HUES48 (cell line): ENCODE measurements around the gene STK24.
A peak's percentile ranks its signal among the peaks of the same experiment; 100 is the strongest.
"Not testable (repeated sequence)": the region's sequence is repeated elsewhere in the genome, so short reads cannot be mapped to it uniquely, and the experiment has no call there.

ENCODE experiments used
- H3K27ac ChIP-seq: one replicate; pipeline ENCODE4 v1.7.0; 2013; ENCODE audit warnings: low read depth, low read length, inconsistent platforms
- H3K27me3 ChIP-seq: 2 replicates; pipeline ENCODE4 v1.6.1; 2013; ENCODE audit warnings: mild to moderate bottlenecking, low read length; ENCODE audit not compliant: control insufficient read depth, insufficient read depth
- H3K36me3 ChIP-seq: 2 replicates; pipeline ENCODE4 v1.6.1; 2013; ENCODE audit warnings: low read length; ENCODE audit not compliant: control insufficient read depth, insufficient read depth
- H3K4me1 ChIP-seq: 2 replicates; pipeline ENCODE4 v1.6.1; 2013; ENCODE audit warnings: mild to moderate bottlenecking, low read length; ENCODE audit not compliant: control insufficient read depth, insufficient read depth
- H3K4me3 ChIP-seq: 2 replicates; pipeline ENCODE4 v1.5.1; 2013; ENCODE audit warnings: mild to moderate bottlenecking, low read depth, low read length
- H3K9ac ChIP-seq: 2 replicates; pipeline ENCODE4 v1.6.1; 2013; ENCODE audit warnings: mild to moderate bottlenecking, low read depth, low read length, moderate library complexity
- H3K9me3 ChIP-seq: 2 replicates; pipeline ENCODE4 v1.6.1; 2013; ENCODE audit warnings: low read length; ENCODE audit not compliant: control insufficient read depth, insufficient read depth

Gene STK24

DNA sequence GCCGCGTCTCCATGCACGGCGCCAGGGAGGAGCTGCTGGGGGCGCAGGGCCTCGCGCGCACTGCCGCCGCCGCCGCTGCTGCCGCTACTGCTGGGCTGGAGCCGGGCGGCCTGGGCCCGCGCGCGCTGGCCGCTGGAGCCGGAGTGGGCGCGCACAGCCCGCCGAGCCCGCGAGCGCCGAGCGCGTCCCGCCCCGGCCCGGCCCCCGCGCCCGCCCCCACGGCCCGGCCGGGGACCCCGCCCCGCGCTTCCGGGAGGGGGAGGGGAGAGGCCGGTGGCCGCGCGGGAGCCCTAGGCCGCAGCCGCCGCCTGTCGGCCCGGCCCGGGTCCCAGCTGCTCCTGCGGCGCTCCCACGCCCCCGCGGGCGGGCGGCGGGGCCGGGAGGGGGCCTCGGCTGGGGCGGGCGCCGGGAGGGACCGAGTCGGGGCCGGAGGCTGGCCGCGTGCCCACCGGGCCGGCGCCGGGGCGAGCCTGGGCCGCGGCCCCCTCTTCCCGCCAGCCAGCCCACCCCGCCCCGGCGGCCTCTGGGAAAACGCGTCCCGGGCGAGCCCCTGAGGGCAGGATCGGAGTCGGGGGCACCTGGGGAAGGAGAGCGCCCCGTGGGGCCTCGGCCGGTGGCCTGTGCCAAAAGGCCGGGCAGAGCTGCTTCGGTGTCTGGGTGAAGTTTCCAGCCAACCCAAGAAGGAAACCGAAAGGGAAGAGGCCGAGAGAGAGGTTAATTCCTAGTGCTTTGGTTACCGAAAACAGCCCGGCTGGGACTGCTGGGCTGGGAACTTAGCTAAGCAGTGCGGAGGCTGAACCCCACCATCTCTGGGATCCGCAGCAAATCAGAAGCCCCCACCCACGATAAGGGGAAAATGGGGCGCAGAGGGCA, at the start of gene STK24:
Gene STK24, minus strand, starts transcription at position 145 of the 873 bp plus-strand sequence. CDS start 321 bp downstream, outside the sequence.
- Histone ChIP-seq H3K27me3 (no peaks in the 10 kb centered on the region), H3K27ac (peak within 1 kb of the TSS; percentile 94), H3K4me3 (peak within 1 kb of the TSS; percentile 83), H3K4me1 (peaks cover 47% of the 10 kb centered on the region), H3K9ac (peak within 1 kb of the TSS; percentile 82), H3K9me3 (no peaks in the 10 kb centered on the region), H3K36me3 (no peaks in the 10 kb centered on the region)

DNA sequence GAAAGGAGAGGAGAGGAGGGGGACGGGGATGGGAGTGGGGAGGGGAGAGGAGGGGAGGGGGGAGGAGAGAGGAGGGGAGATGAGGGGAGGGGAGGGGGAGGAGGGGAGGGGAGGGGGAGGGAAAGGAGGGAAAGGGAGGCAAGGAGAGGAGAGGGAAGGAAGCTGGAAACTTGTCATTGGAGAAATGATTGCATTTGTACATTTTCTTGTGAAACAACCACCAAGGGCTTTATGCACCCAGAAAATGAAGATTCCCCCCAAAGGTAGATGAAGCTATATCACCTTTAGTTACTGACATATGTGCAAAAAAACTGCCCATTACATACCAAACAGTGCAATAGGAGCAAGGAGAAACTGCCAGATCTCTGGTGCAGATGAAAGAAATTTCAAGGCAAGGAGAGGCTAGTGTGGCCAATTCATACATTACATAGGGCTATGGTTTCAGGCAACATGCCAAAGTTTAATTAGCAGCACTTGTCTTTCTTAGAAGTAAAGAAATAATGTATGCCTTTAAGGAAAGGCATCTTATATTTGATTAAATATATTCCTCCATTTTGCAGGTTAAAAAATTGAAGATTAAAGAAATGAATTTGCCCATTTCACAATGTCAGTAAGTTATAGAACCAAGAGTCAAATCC, 49.5 kb upstream of the STK24 start:
- H3K4me3 ChIP-seq: no peak overlapping the region

DNA sequence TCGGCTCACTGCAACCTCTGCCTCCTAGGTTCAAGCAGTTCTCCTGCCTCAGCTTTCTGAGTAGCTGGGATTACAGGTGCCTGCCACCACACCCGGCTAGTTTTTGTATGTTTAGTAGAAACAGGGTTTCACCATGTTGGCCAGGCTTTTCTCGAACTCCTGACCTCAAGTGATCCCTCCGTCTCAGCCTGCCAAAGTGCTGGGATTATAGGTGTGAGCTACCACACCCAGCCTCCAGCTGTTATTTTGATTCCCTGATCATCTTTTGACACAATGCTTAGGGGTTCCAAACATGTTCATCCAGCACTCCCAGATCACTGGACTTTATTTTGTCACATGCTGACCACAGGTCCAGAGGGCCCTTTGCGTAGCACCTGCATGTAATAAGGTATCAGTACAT, 47.7 kb upstream of the STK24 start:
- H3K27me3 ChIP-seq: not testable (repeated sequence)

More for the DNA sequence above, 49.5 kb upstream of the STK24 start:
- no peaks in the 10 kb centered on the region for H3K4me1 ChIP-seq
- no peaks in the 10 kb centered on the region for H3K36me3 ChIP-seq
- H3K27me3 ChIP-seq: no peaks in the 10 kb centered on the region
- no peak overlapping the region for H3K9ac ChIP-seq
- H3K9me3 ChIP-seq: no peaks in the 10 kb centered on the region
- H3K27ac ChIP-seq: no peak overlapping the region

DNA sequence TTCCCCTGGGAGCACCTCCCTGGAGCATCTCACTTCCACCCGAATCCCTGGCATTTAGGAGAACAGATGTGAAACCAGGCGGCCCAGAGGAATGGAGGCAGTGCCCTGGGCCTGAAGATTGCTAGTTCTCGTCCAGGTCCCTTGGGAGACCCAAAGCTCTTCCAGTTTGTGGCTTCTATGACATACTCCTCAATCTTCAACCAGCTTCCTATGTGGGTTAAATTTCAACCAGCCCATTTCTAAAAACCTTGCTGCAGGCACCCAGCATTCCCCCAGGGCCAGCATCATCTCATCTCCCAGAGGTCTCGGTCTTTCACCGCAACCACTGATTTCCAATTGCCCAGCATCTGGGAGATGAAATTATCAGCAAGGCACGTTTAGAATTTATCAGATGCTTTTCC, 46.0 kb upstream of the STK24 start:
- no peaks in the 10 kb centered on the region for H3K4me1 ChIP-seq
- no peak overlapping the region for H3K9ac ChIP-seq
- no peaks in the 10 kb centered on the region for H3K36me3 ChIP-seq
- no peak overlapping the region for H3K27ac ChIP-seq
- H3K9me3 ChIP-seq: no peaks in the 10 kb centered on the region
- no peak overlapping the region for H3K4me3 ChIP-seq
- H3K27me3 ChIP-seq: no peaks in the 10 kb centered on the region

More for the DNA sequence above, 47.7 kb upstream of the STK24 start:
- H3K9ac ChIP-seq, H3K36me3 ChIP-seq, H3K4me3 ChIP-seq, H3K9me3 ChIP-seq, H3K27ac ChIP-seq, H3K4me1 ChIP-seq: not testable (repeated sequence)

DNA sequence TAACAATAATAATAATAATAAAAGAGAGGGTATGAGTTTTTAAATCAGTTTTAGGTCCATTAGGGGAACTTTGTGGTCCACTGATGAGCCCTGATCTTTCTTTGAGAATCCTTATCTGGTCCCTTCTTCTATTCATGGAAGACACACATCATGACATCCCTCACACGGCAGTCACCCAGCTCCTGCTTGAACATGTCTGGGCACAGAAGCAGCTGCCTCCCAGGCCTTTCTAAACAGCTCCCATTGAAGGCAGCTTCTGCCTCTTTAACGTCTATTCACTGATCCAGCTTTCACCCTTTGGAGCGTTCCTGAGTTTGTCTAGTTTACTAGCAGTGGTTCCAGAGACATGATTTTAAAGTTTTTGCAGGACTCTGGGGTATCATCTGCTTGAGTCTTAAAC, 42.6 kb upstream of the STK24 start:
- H3K27ac ChIP-seq: no peak overlapping the region
- no peaks in the 10 kb centered on the region for H3K36me3 ChIP-seq
- no peak overlapping the region for H3K9ac ChIP-seq

DNA sequence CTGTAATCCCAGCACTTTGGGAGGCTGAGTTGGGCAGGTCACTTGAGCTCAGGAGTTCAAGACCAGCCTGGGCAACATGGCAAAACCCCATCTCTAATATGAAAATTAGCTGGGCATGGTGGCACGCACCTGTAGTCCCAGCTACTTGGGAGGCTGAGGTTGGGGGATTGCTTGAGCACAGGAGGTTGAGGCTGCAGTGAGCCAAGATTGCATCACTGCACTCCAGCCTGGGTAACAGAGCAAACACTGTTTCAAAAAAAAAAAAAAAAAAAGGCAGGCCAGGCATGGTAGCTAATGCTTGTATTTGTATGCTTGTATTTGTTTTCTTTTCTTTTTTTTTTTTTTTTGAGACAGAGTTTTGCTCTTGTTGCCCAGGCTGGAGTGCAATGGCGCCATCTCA, 38.7 kb upstream of the STK24 start:
- not testable (repeated sequence) for H3K9me3 ChIP-seq, H3K27ac ChIP-seq, H3K36me3 ChIP-seq, H3K27me3 ChIP-seq, H3K4me3 ChIP-seq, H3K4me1 ChIP-seq, H3K9ac ChIP-seq

More for the DNA sequence above, 42.6 kb upstream of the STK24 start:
- H3K9me3 ChIP-seq: no peaks in the 10 kb centered on the region
- H3K27me3 ChIP-seq: no peaks in the 10 kb centered on the region
- no peaks in the 10 kb centered on the region for H3K4me1 ChIP-seq
- H3K4me3 ChIP-seq: no peak overlapping the region

DNA sequence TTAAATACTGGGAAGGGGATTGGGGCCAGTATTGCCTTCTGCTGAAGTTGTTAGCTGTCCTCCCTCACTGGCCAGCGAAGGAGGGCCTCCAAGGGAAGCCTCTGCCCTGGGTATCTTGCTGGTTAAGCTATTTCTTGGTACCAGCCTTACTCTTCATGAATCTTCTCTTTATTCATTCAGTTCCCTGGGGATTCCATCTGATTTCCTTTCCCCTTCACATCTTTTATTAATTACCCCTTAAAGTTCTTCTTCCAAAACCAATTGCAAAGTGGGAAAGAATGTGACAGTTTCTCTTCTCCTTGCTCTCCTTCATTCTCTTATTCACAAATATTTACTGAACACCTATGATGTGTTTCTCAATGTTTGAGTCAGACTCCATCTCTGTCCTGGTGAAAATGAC, 36.7 kb upstream of the STK24 start:
- H3K27me3 ChIP-seq: no peaks in the 10 kb centered on the region
- H3K4me1 ChIP-seq: no peaks in the 10 kb centered on the region
- no peaks in the 10 kb centered on the region for H3K9me3 ChIP-seq
- no peak overlapping the region for H3K9ac ChIP-seq
- no peak overlapping the region for H3K27ac ChIP-seq
- no peak overlapping the region for H3K4me3 ChIP-seq
- H3K36me3 ChIP-seq: no peaks in the 10 kb centered on the region

DNA sequence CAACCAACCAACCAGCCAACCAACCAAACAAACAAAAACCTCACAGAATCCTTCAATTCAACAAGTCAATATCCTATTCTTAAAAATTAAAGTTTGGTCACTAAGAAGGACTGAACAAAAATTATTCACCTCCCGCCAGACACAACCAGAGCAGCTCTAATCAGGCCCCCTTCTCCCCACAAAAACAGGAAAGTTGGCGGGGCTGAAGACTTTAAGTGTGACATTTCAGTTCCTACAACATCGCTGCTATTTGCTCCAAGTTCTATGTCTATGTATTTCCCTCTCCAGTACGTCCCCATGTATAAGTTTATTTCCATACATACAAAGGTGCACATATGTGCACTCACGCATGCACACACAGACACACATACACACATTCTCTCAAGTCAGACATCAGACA, 32.8 kb upstream of the STK24 start:
- no peak overlapping the region for H3K27ac ChIP-seq
- H3K9ac ChIP-seq: no peak overlapping the region
- H3K9me3 ChIP-seq: no peaks in the 10 kb centered on the region
- H3K4me1 ChIP-seq: no peaks in the 10 kb centered on the region
- H3K36me3 ChIP-seq: no peaks in the 10 kb centered on the region
- no peak overlapping the region for H3K4me3 ChIP-seq
- H3K27me3 ChIP-seq: no peaks in the 10 kb centered on the region

DNA sequence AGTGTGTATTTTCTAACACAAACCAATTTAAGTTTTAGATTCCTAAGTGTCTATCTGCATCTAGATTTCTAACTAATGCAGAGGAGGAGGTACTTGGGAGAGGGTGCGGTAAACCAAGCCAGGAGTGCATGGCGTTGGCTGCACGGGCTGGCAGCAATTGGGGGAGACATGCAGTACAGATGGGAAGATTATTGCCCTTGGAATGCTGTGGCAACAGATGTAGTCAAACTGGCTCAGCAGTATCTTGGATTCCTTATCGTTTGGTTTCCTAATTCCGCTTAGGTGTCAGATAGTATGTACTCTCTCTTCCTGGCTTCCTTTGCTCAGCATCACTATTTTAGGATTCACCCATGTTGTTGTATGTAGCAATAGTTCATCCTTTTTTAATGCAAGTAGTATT, 29.4 kb upstream of the STK24 start:
- Histone ChIP-seq H3K9ac (no peak overlapping the region), H3K36me3 (no peaks in the 10 kb centered on the region), H3K9me3 (no peaks in the 10 kb centered on the region), H3K4me3 (no peak overlapping the region), H3K27ac (no peak overlapping the region), H3K27me3 (no peaks in the 10 kb centered on the region), H3K4me1 (no peaks in the 10 kb centered on the region)

DNA sequence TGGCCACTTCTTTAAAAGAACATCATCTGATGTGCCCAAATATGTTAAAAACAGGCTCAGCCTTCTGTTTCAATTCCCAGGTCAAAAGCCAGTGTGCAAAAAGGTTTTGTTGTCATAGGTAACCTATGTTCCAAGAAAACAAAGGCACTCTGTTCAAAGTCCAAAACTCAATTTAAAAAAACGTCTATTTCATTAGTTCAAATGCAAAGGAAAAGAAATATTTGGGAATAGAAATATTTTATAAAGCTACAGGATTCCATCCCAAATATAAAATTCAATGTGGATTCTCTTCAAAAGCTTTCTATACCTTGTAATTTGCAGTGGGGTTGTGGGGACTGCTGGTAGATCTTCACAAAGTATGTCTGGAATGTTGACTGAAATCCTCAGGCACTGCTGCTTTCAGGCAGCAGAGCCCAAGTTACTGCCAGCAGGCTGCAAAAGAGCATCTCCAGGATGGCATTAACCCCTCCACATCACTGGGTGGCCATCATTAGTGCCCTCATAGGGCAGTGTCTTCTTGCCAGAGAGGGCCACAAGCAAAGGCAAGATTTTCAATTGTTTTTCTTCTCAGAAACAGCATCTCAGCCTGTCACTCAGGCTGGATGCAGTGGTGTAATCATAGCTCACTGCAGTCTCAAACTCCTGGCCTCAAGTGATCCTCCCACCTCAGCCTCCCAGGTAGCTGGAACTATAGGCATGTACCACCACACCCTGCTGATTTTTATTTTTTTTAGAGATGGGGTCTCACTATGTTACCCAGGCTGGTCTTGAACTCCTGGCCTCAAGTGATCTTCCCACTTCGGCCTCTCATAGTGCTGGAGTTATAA, 22.8 kb upstream of the STK24 start:
- Histone ChIP-seq H3K9me3 (no peaks in the 10 kb centered on the region), H3K4me1 (peaks cover 5% of the 10 kb centered on the region; the same call in 1 of the 2 replicates), H3K4me3 (no peak overlapping the region), H3K27ac (no peak overlapping the region), H3K9ac (no peak overlapping the region), H3K36me3 (no peaks in the 10 kb centered on the region), H3K27me3 (no peaks in the 10 kb centered on the region)
